ENCODE results near the gene ERBIN. TPM values are rescaled to one million over a fixed set of nuclear protein-coding genes. Genes with fewer than 3 reads are reported as not detected.

ERBIN gene
- total and polyA plus RNA-seq, 2 of the 4 experiments (the other 2 are of a cell fraction): 25.8 to 70.1 TPM

DNA sequence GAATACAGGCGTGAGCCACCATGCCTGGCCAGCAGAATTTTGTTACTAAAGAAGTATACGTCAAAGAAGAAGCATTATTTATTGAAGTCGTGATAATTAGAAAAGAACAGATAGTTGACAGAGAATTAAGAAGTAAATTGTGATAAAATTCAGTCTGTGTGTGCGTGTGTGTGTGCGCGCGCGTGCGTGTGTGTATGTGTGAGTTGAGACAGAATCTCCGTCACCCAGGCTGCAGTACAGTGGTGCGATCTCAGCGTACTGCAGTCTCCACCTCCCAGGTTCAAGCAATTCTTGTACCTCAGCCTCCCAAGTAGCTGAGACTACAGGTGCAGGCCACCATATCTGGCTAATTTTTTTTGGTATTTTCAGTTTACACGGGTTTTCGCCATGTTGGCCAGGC is 77.8 kb downstream of the ERBIN start:
- Histone ChIP-seq H4K8ac (ENCODE audit: low read depth in 2 of 2, low read length in 2 of 2) (no peak overlapping the region), H3K4me3 (ENCODE audit: insufficient read depth, low read depth, low read length) (no peak overlapping the region), H2BK5ac (ENCODE audit: low read depth, low read length, poor library complexity, severe bottlenecking) (no peak overlapping the region), H3K4me1 (ENCODE audit: control insufficient read depth, insufficient read depth, low read length) (peaks cover 2% of the 10 kb centered on the region; the same call in 1 of the 2 replicates), H3K9me1 (ENCODE audit: insufficient read depth, low read length) (0 out of 2 replicates have a peak, but pooled peaks cover 7% of the 10 kb centered on the region), H3K4me2 (ENCODE audit: low read depth, low read length) (no peak overlapping the region), H3K9ac (ENCODE audit: low read depth, low read length) (no peak overlapping the region), H3K56ac (ENCODE audit: extremely low read depth, insufficient read depth, low read length) (no peak overlapping the region), H2AK9ac (replicated peaks; ENCODE audit: low read depth, low read length, poor library complexity) (no peak overlapping the region), H3K27ac (ENCODE audit: insufficient read depth, low read length) (no peak overlapping the region), H2BK20ac (ENCODE audit: low read depth, low read length) (no peak overlapping the region), H4K91ac (ENCODE audit: insufficient read depth, low read depth, low read length) (no peak overlapping the region), H4K5ac (ENCODE audit: low read depth, low read length) (no peak overlapping the region), H3K27me3 (ENCODE audit: control insufficient read depth, insufficient read depth, low read length) (no peaks in the 10 kb centered on the region), H4K20me1 (ENCODE audit: insufficient read depth, low read length) (peaks cover 45% of the 10 kb centered on the region), H2AK5ac (ENCODE audit: low read depth, low read length) (no peak overlapping the region), H2AFZ (replicated peaks; ENCODE audit: low read length, poor library complexity) (no peak overlapping the region), H2BK120ac (ENCODE audit: low read depth, low read length) (no peak overlapping the region), H3K18ac (ENCODE audit: low read depth, low read length) (no peak overlapping the region), H3K36me3 (ENCODE audit: control insufficient read depth, insufficient read depth, low read length) (peaks cover 8% of the 10 kb centered on the region), H3K23ac (ENCODE audit: low read depth, low read length) (no peak overlapping the region), H3K79me1 (ENCODE audit: low read depth in 1 of 2, low read length in 2 of 2) (peaks cover 13 to 62% of the 10 kb centered on the region in 2 experiments), H3K14ac (replicated peaks; ENCODE audit: low read depth, low read length) (no peak overlapping the region), H3K9me3 (ENCODE audit: control insufficient read depth, insufficient read depth, low read length) (no peaks in the 10 kb centered on the region), H2BK15ac (ENCODE audit: low read depth, low read length) (no peak overlapping the region), H3K4ac (ENCODE audit: low read depth, low read length) (no peak overlapping the region)
- ChIA-PET POLR2A (ENCODE audit: unreplicated experiment) (interaction anchor here (0.6 kb wide), 2 partner anchors 283 to 693 kb away, joined by 3 to 18 read pairs; no protein-coding TSS in a partner anchor), CTCF (no interaction called here)
- no TSS peak for BruUV-seq (replicated peaks)
- in situ Hi-C loops (cut with MboI; ENCODE audit: low sequenced_read_pairs) (no loop called here), intact Hi-C loops (cut with micrococcal nuclease) (no loop called here), dilution Hi-C loops (cut with HindIII; ENCODE audit: low sequenced_read_pairs, unreplicated experiment) (no loop called here)
- DNase-seq: no peak
- TF ChIP-seq SMC3 (IDR thresholded peaks at IDR 0.05; ENCODE audit: low read depth, low read length) (no peak), CEBPB (IDR thresholded peaks at IDR 0.05; ENCODE audit: low read depth, low read length) (no peak), MAZ (IDR thresholded peaks at IDR 0.05; ENCODE audit: borderline replicate concordance, low read depth, low read length) (no peak), RFX5 (IDR thresholded peaks at IDR 0.05; ENCODE audit: low read depth, low read length) (no peak), RCOR1 (IDR thresholded peaks at IDR 0.05; ENCODE audit: insufficient replicate concordance, low read length) (no peak), USF2 (IDR thresholded peaks at IDR 0.05; ENCODE audit: low read depth, low read length) (no peak), MXI1 (IDR thresholded peaks at IDR 0.05; ENCODE audit: borderline replicate concordance, low read depth, low read length) (no peak), FOS (IDR thresholded peaks at IDR 0.05; ENCODE audit: low read depth, low read length) (no peak), ELK1 (IDR thresholded peaks at IDR 0.05; ENCODE audit: borderline replicate concordance, low read depth, low read length) (no peak)
- ATAC-seq (ENCODE audit: low read depth): no peak
- 100% methylated on average over 1 of the region's 14 CpGs for WGBS, 2 experiments (ENCODE audit: extremely low coverage in 2 of 2, insufficient read length in 1 of 2)
